Measurements from ENCODE around the gene TBX10.

GRCh38 chr11:67673358-67673757, 33.8 kb upstream of the TBX10 start:
- TF ChIP-seq EZH2 (IDR thresholded peaks at IDR 0.05; ENCODE audit: borderline replicate concordance, insufficient read depth, low read length, poor library complexity, severe bottlenecking): no peak
- no peak for TF ChIP-seq CTCF (IDR thresholded peaks at IDR 0.05; ENCODE audit: poor library complexity, severe bottlenecking)
- TF ChIP-seq RAD21 (conservative IDR thresholded peaks at IDR 0.05): no peak
- no peak for TF ChIP-seq REST (IDR thresholded peaks at IDR 0.05; ENCODE audit: borderline replicate concordance)
- no peak for TF ChIP-seq POLR2AphosphoS5 (IDR thresholded peaks at IDR 0.05)
- TF ChIP-seq EP300 (conservative IDR thresholded peaks at IDR 0.05; ENCODE audit: poor library complexity, severe bottlenecking): no peak
- TF ChIP-seq TAF1 (IDR thresholded peaks at IDR 0.05; ENCODE audit: low read depth): no peak
- TF ChIP-seq MXI1 (conservative IDR thresholded peaks at IDR 0.05; ENCODE audit: poor library complexity, severe bottlenecking): no peak

All from neural cell (in vitro differentiated cells).